SKM-1 treated with dmso at 0.1 percent for 144 hours (cell line): ENCODE data around the gene COA5.

Source experiments
- DNase-seq: peaks from one replicate; lab custom pipeline; 2025; ENCODE audit not compliant: unreplicated experiment; lab: John Stamatoyannopoulos, UW

Gene COA5

DNA sequence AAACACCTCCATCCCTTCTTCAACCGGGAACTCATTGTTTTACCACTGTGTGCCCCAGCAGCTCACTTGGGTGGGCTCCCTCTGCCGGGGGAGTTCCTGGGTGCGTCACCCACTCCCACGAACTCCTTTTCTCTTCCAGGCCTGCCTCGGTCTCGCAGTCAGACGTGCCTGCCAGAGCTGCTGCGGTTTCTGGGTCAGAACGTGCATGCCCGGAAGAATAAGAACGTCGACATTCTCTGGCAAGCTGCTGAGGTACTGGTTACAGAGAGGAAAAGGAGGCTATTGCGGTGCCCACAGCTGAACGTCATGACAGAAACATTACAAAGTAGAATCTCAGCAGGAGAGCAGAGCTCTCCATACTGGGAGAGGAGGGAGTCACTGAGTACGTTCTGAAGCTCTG is 35.6 kb downstream of the COA5 start:
- DNase-seq = no peak

GRCh38 chr2:98572211-98572610 is 36.1 kb downstream of the COA5 start:
- DNase-seq = no peak

GRCh38 chr2:98571796-98572195 is 36.5 kb downstream of the COA5 start:
- no peak for DNase-seq

- no peak for DNase-seq
Measured at GRCh38 chr2:98571121-98571701, 37.1 kb downstream of the COA5 start.

DNA sequence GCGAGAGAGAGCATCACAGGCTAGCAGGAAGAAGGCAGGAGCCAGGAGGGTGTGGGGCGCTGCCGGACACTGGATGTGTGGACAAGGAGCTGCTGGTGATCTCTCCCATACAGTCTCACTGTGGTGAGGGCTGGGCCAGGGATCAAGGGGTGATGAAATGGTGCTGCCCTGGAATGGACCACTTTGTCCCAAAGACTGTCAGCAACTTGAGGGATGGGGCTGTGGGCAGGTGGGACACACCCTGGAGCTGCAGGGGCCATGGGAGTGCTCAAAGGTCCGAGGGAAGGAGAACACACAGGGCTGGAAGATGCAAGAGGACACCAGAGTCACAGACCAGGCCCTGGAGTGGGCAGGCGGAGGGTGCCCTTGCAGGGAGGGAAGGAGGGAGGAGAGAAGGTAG is 38.0 kb downstream of the COA5 start:
- no peak for DNase-seq

DNA sequence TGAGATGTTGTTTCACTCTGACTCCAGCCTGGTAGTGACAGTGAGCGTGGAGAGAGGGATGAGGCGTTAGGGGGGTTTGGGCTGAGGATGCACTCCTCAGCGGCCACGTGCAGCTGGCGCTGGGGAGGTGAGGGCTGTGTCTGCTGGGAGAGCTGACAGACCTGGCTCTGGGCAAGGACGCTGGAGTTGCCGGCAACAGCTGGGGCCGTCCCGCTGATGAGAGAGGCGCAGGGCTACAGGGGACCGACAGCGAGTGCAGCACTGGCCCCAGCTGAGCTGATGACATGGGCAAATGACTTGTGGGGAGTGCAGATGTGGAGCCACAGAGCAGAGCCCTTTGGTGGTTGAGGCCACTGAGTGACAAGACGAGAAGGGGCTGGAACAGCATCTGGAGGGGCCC is 38.4 kb downstream of the COA5 start:
- DNase-seq = no peak

- DNase-seq = peak; percentile 7
Measured at GRCh38 chr2:98569197-98569793, 39.0 kb downstream of the COA5 start.

DNA sequence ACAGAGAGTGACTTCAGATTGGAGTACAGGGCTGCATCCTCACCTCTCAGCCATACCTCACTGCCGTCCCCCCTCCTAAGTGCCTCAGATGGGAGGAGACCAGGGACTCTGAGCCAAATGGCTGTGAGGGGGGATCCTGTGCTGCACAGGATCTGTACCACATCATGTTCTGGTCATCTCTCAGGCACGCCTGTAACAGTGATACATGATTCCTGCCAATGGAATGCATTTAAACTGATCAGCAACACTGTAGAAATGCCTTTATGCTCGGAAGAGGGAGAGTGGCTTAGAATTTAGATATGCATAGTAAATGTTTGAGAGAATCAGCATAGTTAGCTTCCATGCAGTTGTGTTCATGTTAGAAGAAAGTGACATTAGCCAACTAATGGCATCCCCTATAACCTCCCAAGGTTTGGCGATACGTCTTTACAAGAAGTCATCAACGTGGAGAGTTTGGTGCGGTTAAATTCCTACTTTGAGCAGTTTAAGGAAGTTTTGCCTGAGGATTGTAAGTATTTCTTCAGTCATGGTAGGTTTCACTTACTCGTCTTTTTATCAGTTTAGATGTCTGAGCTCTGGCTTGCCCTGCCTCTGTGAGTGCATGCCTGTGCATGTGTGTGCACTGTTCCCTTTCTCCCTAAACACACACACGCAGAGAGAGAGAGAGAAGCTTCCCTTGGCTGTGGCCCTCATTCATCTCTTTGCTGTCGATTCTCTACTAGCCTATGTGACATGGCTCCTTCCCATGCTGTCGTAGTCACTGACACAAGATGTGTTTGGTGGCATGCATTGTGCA is 40.0 kb downstream of the COA5 start:
- DNase-seq = no peak

DNA sequence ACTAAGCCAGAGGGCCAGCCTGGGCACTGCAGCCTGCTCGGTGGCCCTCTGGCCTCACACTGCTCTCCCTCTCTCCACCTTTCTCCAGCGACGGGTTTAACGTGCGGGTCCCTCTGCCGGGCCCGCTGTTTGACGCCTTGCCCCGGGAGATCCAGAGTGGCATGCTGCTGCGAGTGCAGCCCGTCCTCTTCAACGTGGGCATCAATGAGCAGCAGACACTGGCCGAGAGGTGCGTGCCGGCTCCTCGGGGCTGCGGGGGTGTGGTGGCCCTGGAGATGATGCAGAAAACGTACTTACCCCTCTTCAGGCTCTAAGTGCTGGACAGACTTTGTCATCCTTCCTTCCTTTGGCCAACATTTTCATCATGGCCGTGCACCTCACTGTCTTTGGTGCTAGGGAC is 42.4 kb downstream of the COA5 start:
- DNase-seq = no peak

GRCh38 chr2:98565286-98565860 is 42.9 kb downstream of the COA5 start:
- DNase-seq = no peak

DNA sequence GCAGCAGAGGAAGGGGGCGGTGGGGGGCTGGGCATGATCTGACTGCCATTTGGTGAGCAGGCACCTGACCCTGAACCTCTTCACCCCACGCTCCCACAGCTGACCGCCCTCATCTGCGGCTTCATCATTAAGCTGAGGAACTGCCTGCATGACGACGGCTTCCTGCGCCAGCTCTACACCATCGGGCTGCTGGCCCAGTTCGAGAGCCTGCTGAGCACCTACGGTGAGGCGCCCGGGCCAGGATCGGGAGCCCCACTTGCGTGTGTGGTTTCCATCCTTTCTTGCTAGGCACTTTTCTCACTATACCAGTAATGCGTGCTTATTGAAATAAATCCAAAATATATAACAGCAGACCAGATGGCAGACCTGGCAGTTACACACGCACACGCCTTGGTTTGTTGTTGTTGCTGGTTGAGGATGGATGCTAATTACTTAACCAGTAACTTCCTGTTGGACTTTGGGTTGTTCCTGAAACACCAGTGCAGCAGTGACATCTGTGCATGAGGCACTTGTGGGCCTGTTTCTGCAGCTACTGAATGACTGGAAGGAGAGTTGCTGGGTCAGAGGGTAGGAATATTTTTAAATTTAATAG is 43.7 kb downstream of the COA5 start:
- DNase-seq = no peak

DNA sequence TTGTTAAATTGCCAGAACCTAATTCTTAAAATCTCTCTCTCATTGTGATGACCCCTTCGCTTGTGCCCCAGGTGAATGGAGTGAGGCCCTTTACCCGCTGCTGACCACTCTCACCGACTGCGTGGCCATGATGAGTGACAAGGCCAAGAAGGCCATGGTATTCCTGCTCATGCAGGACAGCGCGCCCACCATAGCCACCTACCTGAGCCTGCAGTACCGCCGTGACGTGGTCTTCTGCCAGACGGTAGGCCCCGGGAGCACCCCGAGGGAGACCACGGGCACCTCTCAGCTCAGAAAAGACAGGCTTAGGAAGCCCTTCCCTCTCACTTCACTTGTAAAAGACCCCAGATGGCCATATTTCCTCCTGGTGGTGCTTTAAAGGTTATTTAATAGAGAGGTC is 44.9 kb downstream of the COA5 start:
- no peak for DNase-seq

DNA sequence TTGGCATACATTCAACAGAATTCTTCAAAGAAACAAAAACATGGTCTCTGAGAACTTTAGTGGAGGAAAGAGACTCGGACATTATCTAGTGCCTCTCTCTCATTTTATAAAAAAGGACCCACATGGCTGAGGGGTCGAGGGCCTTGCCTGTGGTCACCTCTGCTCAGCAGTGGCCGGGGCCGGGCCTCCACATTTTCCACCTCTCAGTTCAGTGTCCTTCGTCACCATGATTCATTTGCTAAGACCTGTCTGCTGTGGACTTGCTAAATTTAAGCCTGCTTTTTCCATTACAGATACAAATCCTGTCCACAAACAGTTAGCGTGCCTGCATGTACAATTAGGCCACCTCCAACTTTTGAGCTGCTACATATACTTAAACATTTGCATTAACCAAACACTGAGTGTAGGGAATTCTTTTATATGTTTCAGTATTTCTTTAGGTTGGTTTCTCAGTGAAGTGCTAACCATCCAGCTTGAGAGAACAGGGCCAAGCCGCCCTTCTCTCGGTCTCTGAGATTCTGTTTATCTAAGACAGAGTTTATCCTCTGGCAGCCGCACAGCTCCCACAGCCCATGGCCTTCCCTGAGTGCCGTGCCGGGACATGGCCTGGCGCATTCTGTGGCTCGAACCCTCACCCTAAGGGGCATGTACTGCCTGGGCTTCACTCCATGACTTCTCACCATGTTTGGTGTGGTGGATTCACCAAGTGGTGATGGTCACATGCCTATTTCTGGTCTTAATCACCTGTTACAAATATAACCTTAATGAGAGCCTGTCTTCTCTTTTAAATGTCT is 46.2 kb downstream of the COA5 start:
- no peak for DNase-seq

DNA sequence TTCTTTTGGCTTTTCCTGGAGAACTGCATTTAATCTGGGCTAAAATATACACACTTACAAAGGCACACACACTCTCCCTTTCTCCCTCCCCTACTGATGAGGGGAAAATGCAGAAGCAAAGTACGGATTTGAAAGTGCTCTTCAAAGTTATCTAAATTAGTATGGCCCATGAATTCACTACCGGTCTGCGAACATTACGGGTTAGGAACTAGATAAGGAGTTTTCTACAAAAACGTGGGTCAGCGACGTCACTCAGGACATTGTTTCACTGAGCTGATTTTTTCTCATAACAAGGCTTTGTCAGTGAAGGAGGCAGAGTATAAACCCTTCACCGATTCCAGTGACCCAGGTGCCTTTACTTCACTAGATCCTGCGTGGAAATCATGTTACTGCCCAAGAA is 47.3 kb downstream of the COA5 start:
- no peak for DNase-seq

- DNase-seq = no peak
Measured at GRCh38 chr2:98560256-98560771, 48.0 kb downstream of the COA5 start.

- DNase-seq = no peak
Measured at GRCh38 chr2:98559581-98559980, 48.7 kb downstream of the COA5 start.

DNA sequence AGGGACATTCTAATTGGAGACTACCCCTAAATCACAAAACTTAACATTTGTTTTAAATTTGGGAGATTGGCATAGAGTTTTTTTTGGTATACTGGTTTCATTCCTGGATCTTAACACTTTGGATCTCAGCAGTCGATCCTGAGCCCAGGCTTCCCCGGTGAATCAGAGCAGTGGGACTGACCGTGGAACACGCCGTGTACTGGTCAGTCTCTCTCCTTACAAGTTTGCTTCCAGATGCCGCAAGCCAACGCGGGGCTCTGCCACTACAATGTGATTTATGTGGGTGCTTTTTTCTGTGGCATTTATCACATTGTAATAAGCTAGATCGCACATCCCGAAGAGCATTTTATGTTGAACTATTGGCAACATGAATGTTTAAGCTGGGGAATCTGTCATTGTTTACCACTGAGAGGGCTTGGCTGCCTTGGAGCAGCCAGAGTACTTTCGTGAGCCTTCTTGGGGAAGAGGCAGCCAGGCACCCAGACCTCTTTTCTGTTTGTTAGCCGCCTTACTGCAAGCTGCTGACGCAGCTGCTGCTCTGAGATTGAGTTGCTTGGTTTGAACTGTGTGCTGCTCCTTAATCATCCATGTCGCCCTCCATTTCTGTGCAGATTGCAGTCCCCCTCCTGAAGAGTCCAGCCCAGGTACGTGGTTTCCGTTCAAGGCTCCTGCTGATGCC is 49.3 kb downstream of the COA5 start:
- no peak for DNase-seq

DNA sequence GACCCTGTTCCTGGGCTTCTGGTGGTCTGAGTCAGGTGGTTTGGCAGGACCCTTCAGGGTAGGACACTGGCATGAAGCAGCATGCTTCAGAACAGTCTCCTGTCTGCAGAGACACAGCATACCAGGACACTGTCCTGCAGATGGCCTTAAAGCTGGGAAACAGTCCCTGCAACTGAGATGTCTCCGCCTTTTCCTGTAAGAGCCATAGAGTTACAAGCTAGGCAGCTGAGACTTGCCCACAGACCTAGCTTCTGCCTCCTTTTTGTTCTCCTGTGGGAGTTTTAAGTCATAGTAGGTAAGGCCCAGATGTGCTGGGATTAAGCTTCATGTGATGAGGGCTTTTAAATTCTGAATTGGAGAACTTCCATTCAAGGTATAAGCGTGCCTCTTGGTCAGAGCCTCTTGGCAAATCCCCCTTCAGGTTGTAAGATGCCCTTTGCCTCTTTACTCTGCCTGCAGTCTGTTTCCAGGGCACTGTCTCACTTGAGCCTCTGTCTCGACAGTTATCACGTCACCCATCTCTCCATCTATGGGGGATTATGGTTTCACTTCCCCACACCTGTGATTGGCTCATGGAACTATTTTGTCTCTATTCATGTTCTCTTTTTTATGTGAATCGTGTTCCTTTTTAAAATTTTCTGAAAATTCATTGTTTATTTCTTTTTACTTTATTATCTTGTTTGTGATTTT is 51.8 kb downstream of the COA5 start:
- peak; percentile 15 for DNase-seq

DNA sequence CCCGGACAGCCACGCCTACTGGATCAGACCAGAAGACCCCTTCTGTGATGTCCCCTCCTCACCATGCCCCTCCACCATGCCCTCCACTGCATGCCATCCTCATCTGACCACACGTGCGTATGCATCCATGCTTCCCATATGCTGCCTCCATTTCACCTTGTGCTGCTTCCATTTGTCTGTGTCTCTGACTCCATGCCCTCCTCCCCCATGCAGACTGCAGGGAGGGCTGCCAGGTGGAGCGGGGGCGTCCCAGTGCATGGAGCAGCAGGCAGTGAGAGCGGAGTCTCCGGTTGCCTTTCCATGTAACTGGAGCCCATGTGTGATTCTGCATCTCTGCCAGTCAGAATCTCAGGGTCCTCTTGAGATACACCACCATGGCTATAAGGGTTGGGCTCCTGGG is 52.6 kb downstream of the COA5 start:
- no peak for DNase-seq
